ENCODE data around the gene BOD1L1. TPM values are rescaled to one million over a fixed set of nuclear protein-coding genes. Genes with fewer than 3 reads are reported as not detected.
A peak's percentile ranks its signal among the peaks of the same experiment; 100 is the strongest.

Gene BOD1L1
- total and polyA plus RNA-seq, 2 of the 8 experiments (the other 6 are each of a cell fraction or from before 2014, with no cell fraction given), result 6.8 to 39.3 TPM

GRCh38 chr4:13541720-13542576 is 85.6 kb downstream of the BOD1L1 start:
- 2% methylated on average over 33 of the region's 79 CpGs; no CpG with 5 or more reads in 1 of the 2 experiments for WGBS, 2 experiments (ENCODE audit: extremely low coverage in 1 of 2, insufficient coverage in 1 of 2, insufficient read length in 1 of 2, insufficient replicate concordance in 2 of 2, low coverage in 1 of 2, low lambda C conversion rate in 2 of 2, missing lambda C conversion rate in 1 of 2)
- H3K18ac ChIP-seq (ENCODE audit: extremely low read depth, low read length), result no peak overlapping the region; the same call in 1 of the 2 replicates
- peaks cover 0 to 11% (median 0%) of the 10 kb centered on the region in 4 experiments; a peak in 1 of 8 replicates for H3K36me3 ChIP-seq (ENCODE audit: control insufficient read depth in 2 of 4, insufficient read depth in 4 of 4, low read length in 3 of 4)
- H2BK120ac ChIP-seq (replicated peaks; ENCODE audit: low read depth, low read length), result no peak overlapping the region
- no peak overlapping the region for H3K4ac ChIP-seq (replicated peaks; ENCODE audit: insufficient read length, low read depth, low read length)
- ChIA-PET CTCF (ENCODE audit: partially characterized antibody) (interaction anchor here (0.6 to 6.2 kb wide), 12 partner anchors 15 to 812 kb away, joined by 3 to 132 read pairs (median 4); no protein-coding TSS in a partner anchor), POLR2A (ENCODE audit: partially characterized antibody) (interaction anchor here (1.0 to 5.1 kb wide), 3 partner anchors 11 to 58 kb away, joined by 5 to 37 read pairs (median 24); no protein-coding TSS in a partner anchor)
- H2BK20ac ChIP-seq (ENCODE audit: low read length), result no peak overlapping the region
- no peak overlapping the region; the same call in 1 of the 2 replicates for H2AFZ ChIP-seq (ENCODE audit: low read length)
- peaks cover 82 to 100% (median 91%) of the 10 kb centered on the region in 4 experiments for H3K27me3 ChIP-seq (replicated peaks in 1 of 4; ENCODE audit: control insufficient read depth in 3 of 4, extremely low read depth in 1 of 4, insufficient read depth in 3 of 4, low read length in 3 of 4)
- H3K9ac ChIP-seq (replicated peaks in 1 of 4; ENCODE audit: extremely low read depth in 1 of 4, low read depth in 3 of 4, low read length in 3 of 4), result no peak overlapping the region
- peak overlapping the region; percentile 62 to 69 for H3K4me2 ChIP-seq (ENCODE audit: insufficient read depth in 1 of 2, low read depth in 2 of 2, low read length in 2 of 2)
- H3K79me2 ChIP-seq (ENCODE audit: control insufficient read depth in 1 of 2, insufficient read depth in 2 of 2, low read length in 2 of 2), result no peaks in the 10 kb centered on the region
- no peak overlapping the region for H3K14ac ChIP-seq (ENCODE audit: insufficient read length)
- peak overlapping the region; percentile 11; the same call in 1 of the 2 replicates for H4K8ac ChIP-seq (ENCODE audit: extremely low read depth, insufficient read depth, low read length)
- peak overlapping the region in 3 of 4 experiments; percentile 29 to 49 (median 40); a peak in 4 of 8 replicates for H3K4me3 ChIP-seq (ENCODE audit: extremely low read depth in 1 of 4, insufficient read depth in 2 of 4, low read depth in 3 of 4, low read length in 4 of 4)
- no peak overlapping the region for H3K23ac ChIP-seq (ENCODE audit: insufficient read length)
- H3K23me2 ChIP-seq (ENCODE audit: low read depth, low read length), result peaks cover 5% of the 10 kb centered on the region
- no peak overlapping the region for H4K5ac ChIP-seq (ENCODE audit: insufficient read length, low read depth, low read length)
- H2BK12ac ChIP-seq (ENCODE audit: low read depth, low read length), result no peak overlapping the region
- peaks cover 7 to 25% (median 20%) of the 10 kb centered on the region in 4 experiments for H3K4me1 ChIP-seq (replicated peaks in 1 of 4; ENCODE audit: control insufficient read depth in 3 of 4, insufficient read depth in 4 of 4, low read length in 3 of 4)
- no peaks in the 10 kb centered on the region for H3K79me1 ChIP-seq (ENCODE audit: low read depth, low read length)
- FAIRE-seq (no peak), DNase-seq (ENCODE audit: low read depth in 1 of 2, low spot score in 2 of 2) (peak in 1 of 2 experiments; percentile 83)
- no peak overlapping the region for H2AK5ac ChIP-seq (ENCODE audit: low read depth, low read length)
- no peak overlapping the region for H2BK5ac ChIP-seq (ENCODE audit: low read depth, low read length)
- no peak overlapping the region for H3K27ac ChIP-seq (ENCODE audit: low read depth, low read length)
- no peak overlapping the region for H4K91ac ChIP-seq (replicated peaks; ENCODE audit: insufficient read length, low read length)
- no peak overlapping the region for H2BK15ac ChIP-seq (ENCODE audit: low read length)
- peaks cover 0 to 3% of the 10 kb centered on the region in 2 experiments; a peak in 2 of 4 replicates for H3K9me3 ChIP-seq (ENCODE audit: insufficient read depth in 2 of 2, low read depth in 1 of 2, low read length in 1 of 2)
- peaks cover 6 to 31% of the 10 kb centered on the region in 2 experiments for H4K20me1 ChIP-seq (replicated peaks in 1 of 2; ENCODE audit: control insufficient read depth in 1 of 2, insufficient read depth in 2 of 2, low read length in 2 of 2)
- H3K56ac ChIP-seq (replicated peaks; ENCODE audit: insufficient read length, low read depth, low read length), result no peak overlapping the region
- TF ChIP-seq GABPA (IDR thresholded peaks at IDR 0.05; ENCODE audit: borderline replicate concordance, insufficient read depth, low read length) (no peak), TAF1 (IDR thresholded peaks at IDR 0.05; ENCODE audit: low read depth, low read length) (0 out of 2 replicates have a peak, but pooled peaks have one; percentile 17), BRCA1 (IDR thresholded peaks at IDR 0.05; ENCODE audit: low read depth, low read length) (no peak), ATF3 (IDR thresholded peaks at IDR 0.05; ENCODE audit: insufficient read depth, low read depth, low read length) (no peak), CTBP2 (IDR thresholded peaks at IDR 0.05; ENCODE audit: borderline replicate concordance, insufficient read depth, insufficient read length, low read length) (peak; percentile 60), SIN3A (conservative IDR thresholded peaks at IDR 0.05 in 1 of 2, IDR thresholded peaks at IDR 0.05 in 1 of 2; ENCODE audit: low read depth in 1 of 2, low read length in 2 of 2) (0 out of 4 replicates have a peak, but pooled peaks of 1 of the 2 experiments have one; percentile 30), MAX (IDR thresholded peaks at IDR 0.05) (peak; percentile 28), USF2 (IDR thresholded peaks at IDR 0.05; ENCODE audit: low read length) (no peak)

All from H1 (cell line).